Activated T-helper 1 cell treated with anti-CD3 and anti-CD28 coated beads, Interleukin-12 subunit alpha, Interleukin-12 subunit beta, Interleukin-2, Interleukin-4 antibody, amounts not matched to agents 30 ng/mL and 10 ng/mL and 1 ng/mL, durations not matched to agents 14 hours and 24 hours and 36 hours (primary cell): Measurements from ENCODE around the gene DNAJB6. TPM values are rescaled to one million over a fixed set of nuclear protein-coding genes. Genes with fewer than 3 reads are reported as not detected.

Experiments used
- DNase-seq: peaks from one replicate; pipeline ENCODE4 v3.0.0; 2021; ENCODE audit warnings: low spot score
- H3K27ac Mint-ChIP-seq: one replicate; pipeline ENCODE4 v1.8.0; 2021; ENCODE audit warnings: mild to moderate bottlenecking, mixed read lengths
- H3K27me3 Mint-ChIP-seq: one replicate; pipeline ENCODE4 v1.8.0; 2022; ENCODE audit warnings: mild to moderate bottlenecking, moderate library complexity, mixed read lengths; ENCODE audit not compliant: insufficient read depth
- H3K36me3 Mint-ChIP-seq: one replicate; pipeline ENCODE4 v1.8.0; 2021; ENCODE audit warnings: low read depth, mixed read lengths
- H3K4me1 Mint-ChIP-seq: one replicate; pipeline ENCODE4 v1.8.0; 2021; ENCODE audit warnings: low read depth, mixed read lengths
- H3K4me3 Mint-ChIP-seq: one replicate; pipeline ENCODE4 v1.8.0; 2021; ENCODE audit warnings: mild to moderate bottlenecking, moderate library complexity, mixed read lengths
- H3K9me3 Mint-ChIP-seq: one replicate; pipeline ENCODE4 v1.8.0; 2021; ENCODE audit warnings: mixed read lengths
- intact Hi-C: fragments of 100-400 bp; cut with micrococcal nuclease; formaldehyde crosslinking; loops from one replicate; pipeline ENCODE4 v1.15.1; 2024
- total RNA-seq: library from RNA; stranded (reverse); gene quantifications from 2 replicates; pipeline ENCODE4 v1.2.3, GENCODE V29; 2022

Gene DNAJB6
- total RNA-seq, 1 donor from 2014 or later, result 137 TPM

- intact Hi-C loops, result no loop called here
- DNase-seq, result no peak
- peaks cover 2% of the 10 kb centered on the region for H3K36me3 Mint-ChIP-seq
Measured at GRCh38 chr7:157462840-157463239, 126.0 kb downstream of the DNAJB6 start.

GRCh38 chr7:157463245-157463644, 126.4 kb downstream of the DNAJB6 start:
- peaks cover 4% of the 10 kb centered on the region for H3K27me3 Mint-ChIP-seq
- peaks cover 2% of the 10 kb centered on the region for H3K36me3 Mint-ChIP-seq
- intact Hi-C loops, result no loop called here
- DNase-seq, result no peak
- H3K9me3 Mint-ChIP-seq, result no peaks in the 10 kb centered on the region
- H3K4me1 Mint-ChIP-seq, result peaks cover 18% of the 10 kb centered on the region
- H3K27ac Mint-ChIP-seq, result no peak overlapping the region
- no peak overlapping the region for H3K4me3 Mint-ChIP-seq

More at GRCh38 chr7:157462840-157463239, 126.0 kb downstream of the DNAJB6 start:
- Mint-ChIP-seq H3K4me3 (no peak overlapping the region), H3K4me1 (peaks cover 18% of the 10 kb centered on the region), H3K9me3 (no peaks in the 10 kb centered on the region), H3K27me3 (peaks cover 4% of the 10 kb centered on the region), H3K27ac (no peak overlapping the region)

GRCh38 chr7:157464111-157464970, 127.5 kb downstream of the DNAJB6 start:
- peaks cover 4% of the 10 kb centered on the region for H3K27me3 Mint-ChIP-seq
- H3K9me3 Mint-ChIP-seq, result no peaks in the 10 kb centered on the region
- peaks cover 18% of the 10 kb centered on the region for H3K4me1 Mint-ChIP-seq
- no peak for DNase-seq
- H3K27ac Mint-ChIP-seq, result no peak overlapping the region
- H3K4me3 Mint-ChIP-seq, result no peak overlapping the region
- intact Hi-C loops, result no loop called here
- peaks cover 2% of the 10 kb centered on the region for H3K36me3 Mint-ChIP-seq

GRCh38 chr7:157464971-157465886, 128.4 kb downstream of the DNAJB6 start:
- no peak overlapping the region for H3K27ac Mint-ChIP-seq
- peaks cover 2% of the 10 kb centered on the region for H3K36me3 Mint-ChIP-seq
- no peak overlapping the region for H3K4me3 Mint-ChIP-seq
- intact Hi-C loops, result no loop called here
- no peak for DNase-seq
- peaks cover 4% of the 10 kb centered on the region for H3K27me3 Mint-ChIP-seq
- peaks cover 18% of the 10 kb centered on the region for H3K4me1 Mint-ChIP-seq
- no peaks in the 10 kb centered on the region for H3K9me3 Mint-ChIP-seq

- Mint-ChIP-seq H3K27me3 (peaks cover 4% of the 10 kb centered on the region), H3K27ac (no peak overlapping the region), H3K4me3 (no peak overlapping the region), H3K9me3 (no peaks in the 10 kb centered on the region), H3K36me3 (peaks cover 2% of the 10 kb centered on the region), H3K4me1 (peaks cover 25% of the 10 kb centered on the region)
- intact Hi-C loops, result no loop called here
- no peak for DNase-seq
Measured at GRCh38 chr7:157465891-157466866, 129.4 kb downstream of the DNAJB6 start.

- peaks cover 4% of the 10 kb centered on the region for H3K36me3 Mint-ChIP-seq
- DNase-seq, result no peak
Measured at GRCh38 chr7:157466867-157467261, 130.1 kb downstream of the DNAJB6 start.

More at GRCh38 chr7:157466867-157467261, 130.1 kb downstream of the DNAJB6 start:
- no peak overlapping the region for H3K4me3 Mint-ChIP-seq
- intact Hi-C loops, result no loop called here
- H3K9me3 Mint-ChIP-seq, result peaks cover 2% of the 10 kb centered on the region
- peaks cover 4% of the 10 kb centered on the region for H3K27me3 Mint-ChIP-seq
- H3K27ac Mint-ChIP-seq, result no peak overlapping the region
- H3K4me1 Mint-ChIP-seq, result peaks cover 26% of the 10 kb centered on the region

Other genes with a start within 250 kb of the DNAJB6 start
- 91.5 and 95.8 TPM in 2 replicates for gene UBE3C, start 198.1 kb upstream of the DNAJB6 start, total RNA-seq